HEK293 (cell line): Measurements from ENCODE around the gene PEX7.

Experiments used
- CTCF ChIA-PET: fragments of 350-600 bp; formaldehyde crosslinking; extraction: SDS; loops from one replicate; lab custom pipeline; 2021; ENCODE audit warnings: antibody characterized with exemption; lab: Yijun Ruan, JAX
- POLR2A ChIA-PET: fragments of 300-600 bp; formaldehyde crosslinking; extraction: SDS; loops from one replicate; lab custom pipeline; 2020; ENCODE audit warnings: antibody characterized with exemption, inconsistent platforms; lab: Yijun Ruan, JAX
- H3K27ac ChIP-seq: fragments of 200-500 bp; sonication (Bioruptor generic); 2 replicates; pipeline ENCODE4 v1.5.1; 2014; ENCODE audit warnings: low read depth, low read length, control low read depth, inconsistent platforms; ENCODE audit errors: extremely low read depth
- H3K36me3 ChIP-seq, 2 experiments: fragments of 200-500 bp in 1 of 2; sonication (Bioruptor generic) in 1 of 2; 1 replicate in 1 of 2; 2 replicates in 1 of 2; pipeline ENCODE4 v1.5.1; 2014 to 2017; ENCODE audit warnings: inconsistent platforms in 2 of 2, low read length in 2 of 2; ENCODE audit not compliant: control insufficient read depth in 2 of 2, insufficient read depth in 1 of 2
- H3K4me1 ChIP-seq: fragments of 200-500 bp; sonication (Bioruptor generic); 2 replicates; pipeline ENCODE4 v1.5.1; 2014; ENCODE audit warnings: mild to moderate bottlenecking, low read length, inconsistent platforms; ENCODE audit not compliant: control insufficient read depth, insufficient read depth
- H3K4me3 ChIP-seq: 2 replicates; pipeline ENCODE4 v1.5.1; 2011; ENCODE audit warnings: low read depth, mild to moderate bottlenecking, control low read depth, low read length, moderate library complexity
- H3K9me3 ChIP-seq: fragments of 200-500 bp; sonication (Bioruptor generic); 2 replicates; pipeline ENCODE4 v1.5.1; 2014; ENCODE audit warnings: low read depth, low read length, inconsistent platforms; ENCODE audit not compliant: control insufficient read depth, insufficient read depth
- GFI1B ChIP-seq: fragments of 450-650 bp; formaldehyde crosslinking; IDR thresholded peaks from 2 replicates; pipeline ENCODE4 v1.5.1; 2016; ENCODE audit warnings: missing biosample characterization, missing genetic modification characterization
- HOXC10 ChIP-seq: sonication (generic); formaldehyde crosslinking; IDR thresholded peaks from 2 replicates; pipeline ENCODE4 v1.8.1; 2023; ENCODE audit warnings: mild to moderate bottlenecking, missing genetic modification reagents
- SETDB1 ChIP-seq: IDR thresholded peaks from one replicate; pipeline ENCODE4 v1.6.1; 2017; ENCODE audit warnings: mild to moderate bottlenecking, low read length, moderate library complexity, mixed read lengths; ENCODE audit not compliant: insufficient read length
- SP7 ChIP-seq: fragments of 450-650 bp; formaldehyde crosslinking; IDR thresholded peaks from 2 replicates; pipeline ENCODE4 v1.5.1; 2016; ENCODE audit warnings: missing biosample characterization, missing genetic modification characterization
- WT1 ChIP-seq: fragments of 450-650 bp; formaldehyde crosslinking; IDR thresholded peaks from 2 replicates; pipeline ENCODE4 v1.5.1; 2016; ENCODE audit warnings: missing biosample characterization, missing genetic modification characterization
- ZBTB1 ChIP-seq: fragments of 450-650 bp; formaldehyde crosslinking; IDR thresholded peaks from 2 replicates; pipeline ENCODE4 v1.5.1; 2016; ENCODE audit warnings: missing biosample characterization, missing genetic modification characterization
- ZFHX2 ChIP-seq: fragments of 450-650 bp; formaldehyde crosslinking; conservative IDR thresholded peaks from 2 replicates; pipeline ENCODE4 v1.5.1; 2016; ENCODE audit warnings: missing biosample characterization, missing genetic modification characterization
- ZNF132 ChIP-seq: fragments of 450-650 bp; formaldehyde crosslinking; IDR thresholded peaks from 2 replicates; pipeline ENCODE4 v1.5.1; 2017; ENCODE audit warnings: missing biosample characterization, missing genetic modification characterization, borderline replicate concordance
- ZNF155 ChIP-seq: fragments of 450-650 bp; formaldehyde crosslinking; IDR thresholded peaks from 2 replicates; pipeline ENCODE4 v1.5.1; 2016; ENCODE audit warnings: missing biosample characterization, missing genetic modification characterization
- ZNF175 ChIP-seq: fragments of 450-650 bp; formaldehyde crosslinking; IDR thresholded peaks from 2 replicates; pipeline ENCODE4 v1.5.1; 2016; ENCODE audit warnings: missing biosample characterization, missing genetic modification characterization
- ZNF184 ChIP-seq: fragments of 450-650 bp; IDR thresholded peaks from 2 replicates; pipeline ENCODE4 v1.5.1; 2018; ENCODE audit warnings: missing biosample characterization, mild to moderate bottlenecking, missing genetic modification characterization
- ZNF202 ChIP-seq: fragments of 450-650 bp; formaldehyde crosslinking; IDR thresholded peaks from 2 replicates; pipeline ENCODE4 v1.5.1; 2016; ENCODE audit warnings: missing biosample characterization, missing genetic modification characterization, borderline replicate concordance
- ZNF266 ChIP-seq: fragments of 450-650 bp; formaldehyde crosslinking; IDR thresholded peaks from 2 replicates; pipeline ENCODE4 v1.5.1; 2016; ENCODE audit warnings: missing biosample characterization, missing genetic modification characterization, low read depth
- ZNF324 ChIP-seq: fragments of 450-650 bp; formaldehyde crosslinking; IDR thresholded peaks from 2 replicates; pipeline ENCODE4 v1.5.1; 2016; ENCODE audit warnings: missing biosample characterization, missing genetic modification characterization
- ZNF341 ChIP-seq: fragments of 450-650 bp; formaldehyde crosslinking; IDR thresholded peaks from 2 replicates; pipeline ENCODE4; 2016; ENCODE audit warnings: low read depth, missing biosample characterization, missing genetic modification characterization
- ZNF501 ChIP-seq: fragments of 450-650 bp; formaldehyde crosslinking; IDR thresholded peaks from 2 replicates; pipeline ENCODE4 v1.5.1; 2016; ENCODE audit warnings: missing biosample characterization, missing genetic modification characterization
- ZNF510 ChIP-seq: fragments of 450-650 bp; formaldehyde crosslinking; IDR thresholded peaks from 2 replicates; pipeline ENCODE4 v1.5.1; 2018; ENCODE audit warnings: mild to moderate bottlenecking, missing genetic modification characterization, missing biosample characterization; ENCODE audit not compliant: insufficient replicate concordance
- ZNF529 ChIP-seq: fragments of 450-650 bp; formaldehyde crosslinking; IDR thresholded peaks from 2 replicates; pipeline ENCODE4 v1.5.1; 2017; ENCODE audit warnings: missing genetic modification characterization, missing biosample characterization; ENCODE audit not compliant: insufficient replicate concordance
- ZNF585B ChIP-seq: fragments of 450-650 bp; formaldehyde crosslinking; IDR thresholded peaks from 2 replicates; pipeline ENCODE4 v1.5.1; 2016; ENCODE audit warnings: missing biosample characterization, missing genetic modification characterization
- ZNF626 ChIP-seq: fragments of 450-650 bp; sonication (Bioruptor Pico); formaldehyde crosslinking; IDR thresholded peaks from 2 replicates; pipeline ENCODE4 v1.5.1; 2018; ENCODE audit warnings: missing biosample characterization, missing genetic modification characterization, inconsistent platforms
- ZNF670 ChIP-seq: fragments of 450-650 bp; formaldehyde crosslinking; IDR thresholded peaks from 2 replicates; pipeline ENCODE4 v1.5.1; 2016; ENCODE audit warnings: missing biosample characterization, missing genetic modification characterization, low read depth
- ZNF785 ChIP-seq: fragments of 450-650 bp; formaldehyde crosslinking; IDR thresholded peaks from 2 replicates; pipeline ENCODE4 v1.5.1; 2016; ENCODE audit warnings: missing biosample characterization, missing genetic modification characterization
- TF ChIP-seq, protein P1 (sequence below): fragments of 450-650 bp; formaldehyde crosslinking; IDR thresholded peaks from 2 replicates; pipeline ENCODE4 v1.5.1; 2016; ENCODE audit warnings: missing biosample characterization, missing genetic modification characterization, borderline replicate concordance
- TF ChIP-seq, protein P2 (sequence below): fragments of 450-650 bp; formaldehyde crosslinking; IDR thresholded peaks from 2 replicates; pipeline ENCODE4 v1.5.1; 2016; ENCODE audit warnings: missing biosample characterization, missing genetic modification characterization
- TF ChIP-seq, protein P3 (sequence below): fragments of 450-650 bp; formaldehyde crosslinking; IDR thresholded peaks from 2 replicates; pipeline ENCODE4 v1.5.1; 2016; ENCODE audit warnings: missing biosample characterization, missing genetic modification characterization

Gene PEX7

DNA sequence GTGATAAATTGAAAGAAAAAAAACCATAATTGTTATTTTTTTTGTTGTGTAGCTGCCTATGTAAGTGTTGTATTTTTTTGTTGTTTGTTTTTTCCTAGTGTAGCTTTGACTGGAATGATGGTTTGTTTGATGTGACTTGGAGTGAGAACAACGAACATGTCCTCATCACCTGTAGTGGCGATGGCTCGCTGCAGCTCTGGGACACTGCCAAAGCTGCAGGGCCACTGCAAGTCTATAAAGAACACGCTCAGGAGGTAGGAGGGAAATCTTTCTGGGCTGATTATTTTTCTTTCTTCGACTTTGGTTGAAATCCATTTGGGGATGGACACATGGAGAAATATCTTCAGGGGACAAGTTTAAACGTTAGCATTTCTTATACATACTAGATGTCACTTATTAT, 3.8 kb downstream of the PEX7 start:
- H3K4me3 ChIP-seq, result no peak overlapping the region
- TF ChIP-seq ZFHX2 (tag by site-specific recombination) (no peak), ZNF175 (tag by site-specific recombination) (no peak), ZNF202 (tag by site-specific recombination) (no peak), ZNF266 (tag by site-specific recombination) (no peak), ZNF501 (tag by site-specific recombination) (no peak)
- TF ChIP-seq, protein P1, sequence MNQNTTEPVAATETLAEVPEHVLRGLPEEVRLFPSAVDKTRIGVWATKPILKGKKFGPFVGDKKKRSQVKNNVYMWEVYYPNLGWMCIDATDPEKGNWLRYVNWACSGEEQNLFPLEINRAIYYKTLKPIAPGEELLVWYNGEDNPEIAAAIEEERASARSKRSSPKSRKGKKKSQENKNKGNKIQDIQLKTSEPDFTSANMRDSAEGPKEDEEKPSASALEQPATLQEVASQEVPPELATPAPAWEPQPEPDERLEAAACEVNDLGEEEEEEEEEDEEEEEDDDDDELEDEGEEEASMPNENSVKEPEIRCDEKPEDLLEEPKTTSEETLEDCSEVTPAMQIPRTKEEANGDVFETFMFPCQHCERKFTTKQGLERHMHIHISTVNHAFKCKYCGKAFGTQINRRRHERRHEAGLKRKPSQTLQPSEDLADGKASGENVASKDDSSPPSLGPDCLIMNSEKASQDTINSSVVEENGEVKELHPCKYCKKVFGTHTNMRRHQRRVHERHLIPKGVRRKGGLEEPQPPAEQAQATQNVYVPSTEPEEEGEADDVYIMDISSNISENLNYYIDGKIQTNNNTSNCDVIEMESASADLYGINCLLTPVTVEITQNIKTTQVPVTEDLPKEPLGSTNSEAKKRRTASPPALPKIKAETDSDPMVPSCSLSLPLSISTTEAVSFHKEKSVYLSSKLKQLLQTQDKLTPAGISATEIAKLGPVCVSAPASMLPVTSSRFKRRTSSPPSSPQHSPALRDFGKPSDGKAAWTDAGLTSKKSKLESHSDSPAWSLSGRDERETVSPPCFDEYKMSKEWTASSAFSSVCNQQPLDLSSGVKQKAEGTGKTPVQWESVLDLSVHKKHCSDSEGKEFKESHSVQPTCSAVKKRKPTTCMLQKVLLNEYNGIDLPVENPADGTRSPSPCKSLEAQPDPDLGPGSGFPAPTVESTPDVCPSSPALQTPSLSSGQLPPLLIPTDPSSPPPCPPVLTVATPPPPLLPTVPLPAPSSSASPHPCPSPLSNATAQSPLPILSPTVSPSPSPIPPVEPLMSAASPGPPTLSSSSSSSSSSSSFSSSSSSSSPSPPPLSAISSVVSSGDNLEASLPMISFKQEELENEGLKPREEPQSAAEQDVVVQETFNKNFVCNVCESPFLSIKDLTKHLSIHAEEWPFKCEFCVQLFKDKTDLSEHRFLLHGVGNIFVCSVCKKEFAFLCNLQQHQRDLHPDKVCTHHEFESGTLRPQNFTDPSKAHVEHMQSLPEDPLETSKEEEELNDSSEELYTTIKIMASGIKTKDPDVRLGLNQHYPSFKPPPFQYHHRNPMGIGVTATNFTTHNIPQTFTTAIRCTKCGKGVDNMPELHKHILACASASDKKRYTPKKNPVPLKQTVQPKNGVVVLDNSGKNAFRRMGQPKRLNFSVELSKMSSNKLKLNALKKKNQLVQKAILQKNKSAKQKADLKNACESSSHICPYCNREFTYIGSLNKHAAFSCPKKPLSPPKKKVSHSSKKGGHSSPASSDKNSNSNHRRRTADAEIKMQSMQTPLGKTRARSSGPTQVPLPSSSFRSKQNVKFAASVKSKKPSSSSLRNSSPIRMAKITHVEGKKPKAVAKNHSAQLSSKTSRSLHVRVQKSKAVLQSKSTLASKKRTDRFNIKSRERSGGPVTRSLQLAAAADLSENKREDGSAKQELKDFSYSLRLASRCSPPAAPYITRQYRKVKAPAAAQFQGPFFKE (tag by site-specific recombination), result no peak
- TF ChIP-seq, all 188 proteins: peak for 0
- no peaks in the 10 kb centered on the region for H3K9me3 ChIP-seq
- ChIA-PET POLR2A (interaction anchor here (0.6 kb wide), 1 partner anchor 218 kb away, joined by 3 read pairs; the partner anchor contains the start of gene IL20RA), CTCF (no interaction called here)
- peaks cover 19 to 48% of the 10 kb centered on the region in 2 experiments for H3K36me3 ChIP-seq
- no peaks in the 10 kb centered on the region for H3K4me1 ChIP-seq
- no peak overlapping the region for H3K27ac ChIP-seq

DNA sequence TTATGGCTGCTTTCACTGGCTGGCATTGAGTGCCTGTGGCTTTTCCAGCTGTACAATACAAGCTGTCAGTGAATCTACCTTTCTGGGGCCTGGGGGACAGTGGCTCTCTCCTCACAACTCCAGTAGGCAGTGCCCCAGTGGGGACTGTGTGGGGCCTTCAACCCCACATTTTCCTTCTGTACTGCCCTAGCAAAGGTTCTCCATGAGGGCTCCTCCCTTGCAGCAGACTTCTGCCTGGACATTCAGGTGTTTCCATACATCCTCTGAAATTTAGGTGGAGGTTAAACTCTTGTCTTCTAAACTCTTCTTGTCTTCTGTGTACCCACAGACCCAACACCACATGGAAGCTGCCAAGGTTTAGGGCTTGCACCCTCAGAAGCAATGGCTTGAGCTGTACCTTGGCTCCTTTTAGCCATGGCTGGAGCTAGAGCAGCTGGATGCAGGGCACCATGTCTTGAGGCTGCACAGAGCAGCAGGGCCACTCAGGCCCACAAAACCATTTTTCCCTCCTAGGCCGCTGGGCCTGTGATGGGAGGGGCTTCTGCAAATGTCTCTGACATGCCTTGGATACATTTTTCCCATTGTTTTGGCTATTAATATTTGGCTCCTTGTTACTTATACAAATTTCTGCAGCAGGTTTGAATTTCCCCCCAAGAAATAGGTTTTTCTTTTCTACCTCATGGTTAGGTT, 9.6 kb downstream of the PEX7 start:
- no peaks in the 10 kb centered on the region for H3K4me1 ChIP-seq
- H3K4me3 ChIP-seq, result no peak overlapping the region
- no peaks in the 10 kb centered on the region for H3K9me3 ChIP-seq
- CTCF ChIA-PET, result interaction anchor here (0.6 to 1.5 kb wide), 3 partner anchors 9 to 40 kb away, joined by 3 to 6 read pairs (median 4); partner anchors contain the start of gene MAP3K5
- H3K36me3 ChIP-seq, result peaks cover 15 to 62% of the 10 kb centered on the region in 2 experiments
- no peak overlapping the region for H3K27ac ChIP-seq
- POLR2A ChIA-PET, result no interaction called here
- no peak for TF ChIP-seq ZNF132 (tag by site-specific recombination)
- no peak for TF ChIP-seq ZNF184 (tag by site-specific recombination)
- no peak for TF ChIP-seq ZNF670 (tag by site-specific recombination)
- no peak for TF ChIP-seq ZNF324 (tag by site-specific recombination)
- peak; percentile 18 for TF ChIP-seq ZNF510 (tag by site-specific recombination)
- no peak for TF ChIP-seq ZFHX2 (tag by site-specific recombination)
- TF ChIP-seq, protein P2, sequence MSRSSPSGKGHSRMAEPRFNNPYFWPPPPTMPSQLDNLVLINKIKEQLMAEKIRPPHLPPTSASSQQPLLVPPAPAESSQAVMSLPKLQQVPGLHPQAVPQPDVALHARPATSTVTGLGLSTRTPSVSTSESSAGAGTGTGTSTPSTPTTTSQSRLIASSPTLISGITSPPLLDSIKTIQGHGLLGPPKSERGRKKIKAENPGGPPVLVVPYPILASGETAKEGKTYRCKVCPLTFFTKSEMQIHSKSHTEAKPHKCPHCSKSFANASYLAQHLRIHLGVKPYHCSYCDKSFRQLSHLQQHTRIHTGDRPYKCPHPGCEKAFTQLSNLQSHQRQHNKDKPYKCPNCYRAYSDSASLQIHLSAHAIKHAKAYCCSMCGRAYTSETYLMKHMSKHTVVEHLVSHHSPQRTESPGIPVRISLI, result no peak
- no peak for TF ChIP-seq HOXC10
- peak; percentile 25 for TF ChIP-seq ZNF529 (tag by site-specific recombination)
- TF ChIP-seq ZNF341 (tag by site-specific recombination), result no peak
- TF ChIP-seq ZBTB1, result no peak
- TF ChIP-seq, protein P3, sequence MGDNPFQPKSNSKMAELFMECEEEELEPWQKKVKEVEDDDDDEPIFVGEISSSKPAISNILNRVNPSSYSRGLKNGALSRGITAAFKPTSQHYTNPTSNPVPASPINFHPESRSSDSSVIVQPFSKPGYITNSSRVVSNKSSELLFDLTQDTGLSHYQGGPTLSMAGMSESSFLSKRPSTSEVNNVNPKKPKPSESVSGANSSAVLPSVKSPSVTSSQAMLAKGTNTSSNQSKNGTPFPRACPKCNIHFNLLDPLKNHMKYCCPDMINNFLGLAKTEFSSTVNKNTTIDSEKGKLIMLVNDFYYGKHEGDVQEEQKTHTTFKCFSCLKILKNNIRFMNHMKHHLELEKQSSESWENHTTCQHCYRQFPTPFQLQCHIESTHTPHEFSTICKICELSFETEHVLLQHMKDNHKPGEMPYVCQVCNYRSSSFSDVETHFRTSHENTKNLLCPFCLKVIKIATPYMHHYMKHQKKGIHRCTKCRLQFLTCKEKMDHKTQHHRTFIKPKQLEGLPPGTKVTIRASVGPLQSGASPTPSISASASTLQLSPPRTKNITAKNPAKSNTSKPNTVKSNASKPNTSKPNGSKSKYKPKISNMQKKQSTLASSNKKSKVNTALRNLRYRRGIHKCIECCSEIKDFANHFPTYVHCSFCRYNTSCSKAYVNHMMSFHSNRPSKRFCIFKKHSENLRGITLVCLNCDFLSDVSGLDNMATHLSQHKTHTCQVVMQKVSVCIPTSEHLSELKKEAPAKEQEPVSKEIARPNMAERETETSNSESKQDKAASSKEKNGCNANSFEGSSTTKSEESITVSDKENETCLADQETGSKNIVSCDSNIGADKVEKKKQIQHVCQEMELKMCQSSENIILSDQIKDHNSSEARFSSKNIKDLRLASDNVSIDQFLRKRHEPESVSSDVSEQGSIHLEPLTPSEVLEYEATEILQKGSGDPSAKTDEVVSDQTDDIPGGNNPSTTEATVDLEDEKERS, result peak; percentile 40; the same call in 1 of the 2 replicates
- peak; percentile 78; the same call in 1 of the 2 replicates for TF ChIP-seq ZNF626 (tag by site-specific recombination)
- no peak for TF ChIP-seq GFI1B
- TF ChIP-seq ZNF155 (tag by site-specific recombination), result no peak
- TF ChIP-seq ZNF585B, result peak; percentile 95
- no peak for TF ChIP-seq WT1 (tag by site-specific recombination)
- no peak for TF ChIP-seq SP7 (tag by site-specific recombination)
- TF ChIP-seq ZNF785 (tag by site-specific recombination), result no peak
- TF ChIP-seq SETDB1, result peak; percentile 93
